Neuron (in vitro differentiated cells): Measurements from ENCODE around the gene SPANXN5.
"Not testable (repeated sequence)": the region's sequence is repeated elsewhere in the genome, so short reads cannot be mapped to it uniquely, and the experiment has no call there.

Source experiments
- H2AFZ ChIP-seq: one replicate; pipeline ENCODE4 v1.6.1; 2013; ENCODE audit warnings: low read depth, mild to moderate bottlenecking, inconsistent platforms, low read length, moderate library complexity
- H3K27me3 ChIP-seq: one replicate; pipeline ENCODE4 v1.6.1; 2013; ENCODE audit warnings: low read length; ENCODE audit not compliant: insufficient read depth
- H3K36me3 ChIP-seq: one replicate; pipeline ENCODE4 v1.6.1; 2013; ENCODE audit warnings: low read length; ENCODE audit not compliant: insufficient read depth
- H3K4me1 ChIP-seq: one replicate; pipeline ENCODE4 v1.6.1; 2013; ENCODE audit warnings: low read length; ENCODE audit not compliant: insufficient read depth
- H3K4me3 ChIP-seq: 2 replicates; pipeline ENCODE4 v1.5.1; 2013; ENCODE audit warnings: mild to moderate bottlenecking, low read length, moderate library complexity
- H3K9me3 ChIP-seq: one replicate; pipeline ENCODE4 v1.6.1; 2013; ENCODE audit warnings: low read length

Gene SPANXN5

GRCh38 chrX:52797327-52797726 is at the start of gene SPANXN5:
Gene SPANXN5 (minus strand): TSS chrX:52797427. CDS start chrX:52797348, 79 bp downstream.
- not testable (repeated sequence) for H3K9me3 ChIP-seq, H3K36me3 ChIP-seq, H3K27me3 ChIP-seq, H3K4me3 ChIP-seq, H2AFZ ChIP-seq, H3K4me1 ChIP-seq

GRCh38 chrX:52843619-52844018 is 46.4 kb upstream of the SPANXN5 start:
- not testable (repeated sequence) for H3K4me3 ChIP-seq, H3K9me3 ChIP-seq, H3K36me3 ChIP-seq, H2AFZ ChIP-seq, H3K27me3 ChIP-seq, H3K4me1 ChIP-seq

- no peaks in the 10 kb centered on the region for H3K27me3 ChIP-seq
- no peak overlapping the region for H3K4me3 ChIP-seq
- no peaks in the 10 kb centered on the region for H3K9me3 ChIP-seq
- H3K36me3 ChIP-seq: no peaks in the 10 kb centered on the region
- H2AFZ ChIP-seq: no peak overlapping the region
- no peaks in the 10 kb centered on the region for H3K4me1 ChIP-seq
Measured at GRCh38 chrX:52839137-52839536, 41.9 kb upstream of the SPANXN5 start.

- Histone ChIP-seq H3K36me3 (no peaks in the 10 kb centered on the region), H2AFZ (no peak overlapping the region), H3K9me3 (no peaks in the 10 kb centered on the region), H3K27me3 (peaks cover 2% of the 10 kb centered on the region), H3K4me3 (no peak overlapping the region), H3K4me1 (no peaks in the 10 kb centered on the region)
Measured at GRCh38 chrX:52830551-52830950, 33.3 kb upstream of the SPANXN5 start.

- no peaks in the 10 kb centered on the region for H3K4me1 ChIP-seq
- no peaks in the 10 kb centered on the region for H3K36me3 ChIP-seq
- H2AFZ ChIP-seq: no peak overlapping the region
- H3K9me3 ChIP-seq: no peaks in the 10 kb centered on the region
- H3K27me3 ChIP-seq: peaks cover 4% of the 10 kb centered on the region
- H3K4me3 ChIP-seq: no peak overlapping the region
Measured at GRCh38 chrX:52824608-52825007, 27.4 kb upstream of the SPANXN5 start.

GRCh38 chrX:52821079-52821760 is 24.0 kb upstream of the SPANXN5 start:
- H3K36me3 ChIP-seq: no peaks in the 10 kb centered on the region
- no peaks in the 10 kb centered on the region for H3K9me3 ChIP-seq
- H3K4me1 ChIP-seq: no peaks in the 10 kb centered on the region
- no peak overlapping the region for H2AFZ ChIP-seq
- peaks cover 15% of the 10 kb centered on the region for H3K27me3 ChIP-seq
- H3K4me3 ChIP-seq: no peak overlapping the region

- no peaks in the 10 kb centered on the region for H3K9me3 ChIP-seq
- H3K4me1 ChIP-seq: no peaks in the 10 kb centered on the region
- peaks cover 19% of the 10 kb centered on the region for H3K27me3 ChIP-seq
- no peaks in the 10 kb centered on the region for H3K36me3 ChIP-seq
- no peak overlapping the region for H2AFZ ChIP-seq
- H3K4me3 ChIP-seq: no peak overlapping the region
Measured at GRCh38 chrX:52819788-52820187, 22.6 kb upstream of the SPANXN5 start.

GRCh38 chrX:52811065-52811625 is 13.9 kb upstream of the SPANXN5 start, which contains the start of gene XAGE5:
Gene XAGE5 (plus strand): TSS chrX:52811287. CDS start chrX:52812567, 1,280 bp downstream.
- Histone ChIP-seq H2AFZ (no peak within 1 kb of the TSS), H3K4me1 (no peaks in the 10 kb centered on the region), H3K4me3 (no peak within 1 kb of the TSS), H3K27me3 (peaks cover 6% of the 10 kb centered on the region), H3K36me3 (no peaks in the 10 kb centered on the region), H3K9me3 (no peaks in the 10 kb centered on the region)

- not testable (repeated sequence) for H3K4me3 ChIP-seq, H3K36me3 ChIP-seq, H3K9me3 ChIP-seq, H3K4me1 ChIP-seq, H2AFZ ChIP-seq, H3K27me3 ChIP-seq
Measured at GRCh38 chrX:52804876-52805275, 7.6 kb upstream of the SPANXN5 start.

- not testable (repeated sequence) for H3K4me1 ChIP-seq, H3K36me3 ChIP-seq, H2AFZ ChIP-seq
Measured at GRCh38 chrX:52773504-52773903, 23.7 kb downstream of the SPANXN5 start.

GRCh38 chrX:52765983-52766382 is 31.2 kb downstream of the SPANXN5 start:
- H3K4me3 ChIP-seq, H3K9me3 ChIP-seq, H3K36me3 ChIP-seq, H2AFZ ChIP-seq, H3K27me3 ChIP-seq, H3K4me1 ChIP-seq: not testable (repeated sequence)

More at GRCh38 chrX:52773504-52773903, 23.7 kb downstream of the SPANXN5 start:
- H3K9me3 ChIP-seq, H3K4me3 ChIP-seq, H3K27me3 ChIP-seq: not testable (repeated sequence)

- not testable (repeated sequence) for H3K9me3 ChIP-seq, H3K4me3 ChIP-seq, H3K27me3 ChIP-seq, H3K4me1 ChIP-seq, H2AFZ ChIP-seq, H3K36me3 ChIP-seq
Measured at GRCh38 chrX:52750952-52751351, 46.3 kb downstream of the SPANXN5 start, which contains the start of gene SSX2B. Gene SSX2B (plus strand): TSS chrX:52751252. CDS start chrX:52752681, 1,429 bp downstream.
